Stimulated activated CD8-positive, alpha-beta memory T cell treated with anti-CD3 and anti-CD28 coated beads, Interleukin-15, amount 100 ng/mL, for 48 hours (primary cell): Measurements from ENCODE around the gene PAX6.
"Not testable (repeated sequence)": the region's sequence is repeated elsewhere in the genome, so short reads cannot be mapped to it uniquely, and the experiment has no call there.

Experiments used
- DNase-seq, 2 donors: peaks; one replicate each; pipeline ENCODE4 v3.0.0-alpha.2; 2020; ENCODE audit warnings: low read depth in 2 of 2

PAX6 gene

GRCh38 chr11:31767685-31768084, 43.4 kb downstream of the PAX6 start:
- no peak for DNase-seq

DNA sequence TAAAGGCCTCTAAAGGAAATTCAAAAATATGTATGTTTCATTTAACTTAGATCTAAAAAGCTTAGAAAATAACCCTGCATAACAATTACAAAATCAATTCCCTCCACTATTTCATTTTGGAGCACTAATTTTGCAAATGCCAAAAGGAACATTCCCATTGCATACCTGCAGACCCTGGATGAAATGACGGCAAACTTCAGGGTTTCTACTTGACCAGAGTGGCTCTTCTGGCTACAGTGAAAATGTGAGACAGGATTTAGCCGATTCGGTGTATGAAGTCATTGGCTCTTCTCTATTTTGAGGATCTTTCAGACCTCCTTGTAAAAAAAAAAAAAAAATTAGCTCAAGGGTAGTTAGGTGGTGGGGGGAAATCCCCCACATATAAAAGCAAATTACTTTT, 44.1 kb downstream of the PAX6 start:
- DNase-seq, result no peak

GRCh38 chr11:31764766-31765165, 46.4 kb downstream of the PAX6 start:
- no peak for DNase-seq

GRCh38 chr11:31764261-31764660, 46.9 kb downstream of the PAX6 start:
- no peak for DNase-seq

DNA sequence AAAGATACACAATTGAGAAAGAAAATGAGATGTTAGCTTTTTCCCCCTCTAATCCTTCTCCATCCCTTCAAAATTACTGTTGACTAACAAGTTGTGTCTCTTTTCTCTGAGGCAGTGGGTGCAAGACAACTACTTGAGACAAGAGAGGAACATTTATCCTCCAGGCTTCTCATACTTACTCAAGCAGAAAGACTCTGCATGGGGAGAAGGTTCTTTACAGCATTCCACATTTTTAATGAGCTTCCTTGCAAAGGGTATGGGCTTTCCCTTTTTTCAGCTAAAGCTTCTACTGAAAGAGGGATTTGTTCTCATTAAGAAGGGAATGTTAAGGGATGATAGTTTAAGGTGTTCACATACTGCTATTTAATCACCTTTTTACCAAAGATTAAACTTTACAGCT, 47.8 kb downstream of the PAX6 start:
- no peak for DNase-seq

- DNase-seq, result no peak
Observed at GRCh38 chr11:31761636-31762035, 49.5 kb downstream of the PAX6 start.

DNA sequence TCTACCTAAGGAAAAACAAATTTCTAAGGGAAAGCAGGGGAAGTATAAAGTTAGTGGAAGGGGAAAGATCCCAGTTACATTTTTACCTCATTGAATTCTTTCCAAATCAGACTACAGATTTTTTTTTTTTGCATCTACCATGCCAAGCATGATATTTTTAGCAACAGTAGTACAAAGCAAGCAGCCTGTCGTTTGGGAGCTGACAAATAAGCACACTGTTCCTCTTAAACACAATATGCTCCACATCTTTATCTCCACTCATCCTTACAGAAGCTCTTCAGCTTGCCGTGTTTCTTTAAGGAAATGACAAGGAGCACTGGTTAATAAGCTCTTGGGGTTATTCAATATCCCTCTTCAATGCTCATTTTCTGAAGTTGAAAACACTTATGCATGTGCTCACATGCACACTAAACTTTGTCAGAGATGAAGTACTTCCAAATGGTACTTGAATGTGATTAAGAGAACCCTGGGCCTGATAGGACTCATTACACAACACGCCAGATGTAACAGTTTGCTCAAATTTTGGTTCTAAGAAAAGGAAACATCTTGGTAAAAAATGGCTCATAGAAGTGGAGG, 53.8 kb downstream of the PAX6 start:
- no peak for DNase-seq

- DNase-seq, result no peak
Observed at GRCh38 chr11:31747581-31747980, 63.5 kb downstream of the PAX6 start.

DNA sequence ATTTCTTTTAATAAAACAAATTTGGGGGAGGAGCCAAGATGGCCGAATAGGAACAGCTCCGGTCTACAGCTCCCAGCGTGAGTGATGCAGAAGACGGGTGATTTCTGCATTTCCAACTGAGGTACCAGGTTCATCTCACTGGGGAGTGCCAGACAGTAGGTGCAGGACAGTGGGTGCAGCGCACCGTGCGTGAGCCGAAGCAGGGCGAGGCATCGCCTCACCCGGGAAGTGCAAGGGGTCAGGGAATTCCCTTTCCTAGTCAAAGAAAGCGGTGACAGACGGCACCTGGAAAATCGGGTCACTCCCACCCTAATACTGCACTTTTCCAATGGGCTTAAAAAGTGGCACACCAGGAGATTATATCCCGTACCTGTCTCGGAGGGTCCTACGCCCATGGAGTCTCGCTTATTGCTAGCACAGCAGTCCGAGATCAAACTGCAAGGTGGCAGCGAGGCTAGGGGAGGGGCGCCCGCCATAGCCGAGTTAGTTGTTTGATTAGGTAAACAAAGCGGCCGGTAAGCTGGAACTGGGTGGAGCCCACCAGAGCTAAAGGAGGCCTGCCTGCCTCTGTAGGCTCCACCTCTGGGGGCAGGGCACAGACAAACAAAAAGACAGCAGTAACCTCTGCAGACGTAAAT, 70.3 kb downstream of the PAX6 start:
- not testable (repeated sequence) for DNase-seq

DNA sequence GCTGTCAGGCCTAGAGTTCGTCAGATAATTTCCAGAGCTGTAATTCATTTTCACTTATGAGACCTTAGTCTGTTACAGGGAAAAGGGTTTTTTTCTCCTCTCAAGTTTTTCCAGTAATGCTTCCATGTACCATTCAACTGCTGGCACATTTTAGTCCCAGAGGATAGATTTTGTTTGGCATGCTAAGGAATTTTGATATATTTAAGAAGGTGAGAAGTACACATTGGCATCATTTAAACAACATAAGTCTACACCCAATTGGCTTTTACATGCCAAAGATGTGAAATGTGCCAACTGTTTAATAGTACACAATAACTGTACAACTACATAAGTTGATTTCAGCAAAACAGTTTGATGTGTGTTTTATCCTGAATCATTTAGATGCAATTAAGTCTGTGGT, 71.0 kb downstream of the PAX6 start:
- DNase-seq, result no peak
